GM19025 (cell line): ENCODE measurements around the gene CEP152.
"Not testable (repeated sequence)": the region's sequence is repeated elsewhere in the genome, so short reads cannot be mapped to it uniquely, and the experiment has no call there.

Experiments
- ATAC-seq: cut with Tn5 transposase; IDR thresholded peaks from one replicate; pipeline ENCODE4 v1.9.1; 2021; ENCODE audit warnings: mild to moderate bottlenecking, low read depth, moderate library complexity; ENCODE audit not compliant: unreplicated experiment

The CEP152 gene

DNA sequence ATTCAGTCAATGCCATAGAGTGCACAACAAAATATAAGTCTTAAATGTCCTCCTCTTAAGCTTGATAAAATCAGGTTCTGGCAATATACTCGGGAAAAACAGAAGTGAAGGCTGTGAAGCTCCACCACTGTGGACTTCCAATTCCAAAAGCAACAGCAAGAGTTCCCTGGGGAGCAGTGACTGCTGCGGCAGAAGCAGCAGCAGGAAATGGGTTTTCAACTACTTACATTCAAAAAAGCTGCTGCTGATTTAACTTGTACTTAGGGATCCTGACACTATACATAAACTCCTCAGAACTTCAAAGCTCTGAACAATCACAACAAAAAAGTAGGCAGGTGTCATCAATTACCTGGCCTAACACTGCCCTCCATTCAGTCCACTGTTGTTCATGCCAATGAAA lies 4.7 kb downstream of the CEP152 start:
- no peak for ATAC-seq

DNA sequence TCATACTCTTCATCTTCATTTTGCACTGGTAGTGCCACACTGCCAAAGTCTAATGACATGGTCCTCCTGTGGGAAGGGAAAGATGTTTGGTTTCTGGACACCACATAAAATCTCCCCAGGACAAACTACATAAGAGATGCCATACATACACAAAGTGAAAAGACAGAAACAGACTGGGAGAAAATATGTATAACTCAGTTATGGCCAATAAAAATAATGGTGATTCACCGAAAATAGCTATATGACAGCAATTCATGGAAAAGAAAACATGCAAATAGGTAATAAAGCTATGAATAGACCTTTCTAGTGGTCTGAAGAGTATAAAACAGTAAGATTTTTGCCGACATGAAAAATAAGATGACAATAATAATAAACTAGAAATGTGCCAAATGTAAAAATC lies 5.3 kb downstream of the CEP152 start:
- no peak for ATAC-seq

GRCh38 chr15:48803877-48804276 lies 7.0 kb downstream of the CEP152 start:
- ATAC-seq: no peak

DNA sequence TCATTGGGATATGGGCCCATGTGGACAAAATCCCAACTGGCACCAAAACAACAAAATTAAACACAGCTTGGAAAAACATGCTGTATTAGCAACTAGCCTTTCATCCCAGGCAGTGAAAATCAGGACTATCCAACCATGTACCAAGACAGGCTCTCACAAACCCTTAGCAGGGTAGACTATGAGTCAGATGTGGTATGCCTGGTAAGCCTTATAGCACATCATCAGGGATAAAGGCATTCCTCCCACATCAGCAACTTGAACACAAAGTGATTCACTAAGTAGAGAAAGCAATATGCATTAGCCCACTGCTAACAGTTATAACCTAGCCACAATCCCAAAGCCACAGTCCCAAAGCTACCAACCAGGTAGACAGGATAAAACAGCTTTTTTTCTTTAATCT lies 8.0 kb downstream of the CEP152 start:
- no peak for ATAC-seq

DNA sequence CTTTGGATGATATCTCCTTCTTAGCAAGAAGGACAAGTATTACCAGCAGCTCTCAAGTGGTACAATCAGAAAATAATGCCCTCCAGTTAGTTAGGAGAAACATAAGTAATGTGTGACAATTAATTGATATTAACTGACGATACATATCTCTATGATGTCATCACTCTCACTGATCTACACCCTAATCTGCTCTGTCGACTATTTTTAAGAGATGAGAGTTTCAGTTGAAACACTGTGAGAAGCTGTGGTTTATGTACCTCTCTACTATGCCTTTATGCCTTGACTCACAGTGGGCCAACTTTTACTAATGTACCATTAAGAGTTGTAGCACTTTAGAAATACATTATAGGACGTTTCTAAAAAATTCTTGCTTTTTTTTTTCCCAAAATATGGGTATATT lies 8.6 kb downstream of the CEP152 start:
- ATAC-seq: no peak

DNA sequence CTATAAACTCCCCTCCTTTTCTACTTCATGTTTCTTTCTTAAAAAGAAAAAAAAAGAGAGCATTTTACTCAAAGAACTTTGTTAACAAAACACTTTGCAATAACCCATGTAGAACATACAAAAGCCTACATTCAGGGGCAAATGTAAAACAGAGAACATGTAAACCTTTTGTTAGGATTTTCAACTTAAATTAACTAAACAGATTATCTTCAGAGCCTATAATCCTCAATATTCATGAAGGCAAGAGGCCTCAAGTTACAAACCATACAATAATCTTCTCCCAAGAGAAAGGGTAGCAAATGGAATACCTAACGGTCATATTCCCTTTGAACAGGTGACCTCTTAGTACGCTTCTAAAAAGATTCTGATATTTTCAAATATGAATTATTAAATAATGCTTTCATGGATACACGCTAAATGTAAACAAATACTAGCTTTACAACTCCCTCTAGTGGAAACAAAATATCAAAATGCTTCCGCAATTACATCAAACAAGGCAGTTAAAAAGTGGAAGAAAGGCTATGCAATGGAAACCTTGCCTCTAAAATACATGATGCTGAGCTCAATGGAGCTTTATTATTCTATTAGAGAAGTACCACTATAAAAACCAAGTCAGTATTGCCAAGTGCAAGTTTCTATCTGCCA lies 9.9 kb downstream of the CEP152 start:
- ATAC-seq: no peak

- no peak for ATAC-seq
Observed at GRCh38 chr15:48800245-48800644, 10.6 kb downstream of the CEP152 start.

- no peak for ATAC-seq
Observed at GRCh38 chr15:48798319-48798718, 12.6 kb downstream of the CEP152 start.

DNA sequence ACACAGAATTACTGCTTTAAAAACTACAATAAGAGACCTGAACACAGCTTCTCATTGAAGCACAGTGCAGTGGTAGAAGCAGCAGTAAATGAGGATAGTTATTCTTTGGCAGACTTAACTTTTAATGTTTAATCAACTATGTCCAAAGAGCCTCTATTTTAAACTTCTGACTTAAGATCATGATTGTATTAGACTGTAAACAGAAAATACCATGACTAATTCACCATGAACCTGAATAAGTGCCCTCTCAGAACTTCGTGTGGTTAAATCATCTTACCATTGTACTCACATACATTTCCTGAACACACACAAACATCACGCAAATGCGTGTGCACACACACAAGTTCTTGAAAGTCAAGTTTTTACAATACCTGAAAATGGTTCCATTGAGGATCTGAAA lies 13.9 kb downstream of the CEP152 start:
- no peak for ATAC-seq

- ATAC-seq: no peak
Observed at GRCh38 chr15:48796521-48796920, 14.3 kb downstream of the CEP152 start.

DNA sequence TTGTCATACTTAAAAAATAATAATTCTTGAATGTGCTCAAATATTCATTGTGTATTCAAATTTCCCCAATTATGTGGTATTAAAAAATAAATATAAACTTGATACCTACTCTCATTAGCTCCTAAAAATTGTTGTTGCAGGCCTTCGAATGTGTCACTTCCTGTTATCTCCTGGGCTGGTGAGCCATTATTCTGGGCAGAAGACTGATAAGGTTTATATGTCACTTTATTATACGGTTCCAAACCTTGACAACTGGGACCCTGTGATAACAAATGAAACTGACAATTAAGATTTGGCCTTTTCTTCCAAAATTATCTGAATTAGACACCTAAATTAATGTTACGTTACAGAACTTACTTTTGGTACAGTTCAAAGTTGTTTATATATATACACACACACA lies 15.0 kb downstream of the CEP152 start:
- no peak for ATAC-seq

DNA sequence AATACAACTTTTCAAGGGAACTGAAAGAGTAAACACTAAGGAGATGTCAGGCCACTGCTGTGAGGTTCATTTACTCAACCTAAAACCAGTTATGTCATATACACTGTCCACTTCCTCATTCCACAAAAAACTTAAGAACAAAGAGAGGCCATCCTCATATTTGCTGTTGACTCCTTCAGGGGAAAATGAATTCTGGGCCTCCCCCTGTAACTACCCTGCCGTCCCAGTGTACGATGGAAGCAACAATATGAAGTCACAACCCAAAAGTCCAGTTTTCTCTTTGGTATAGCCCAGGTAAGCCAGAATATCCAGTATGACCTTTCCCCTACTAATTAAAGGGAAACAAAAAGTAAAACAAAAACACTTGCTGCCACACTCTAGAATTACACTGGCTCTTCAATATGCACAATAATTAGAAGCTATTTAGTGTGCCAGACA lies 16.2 kb downstream of the CEP152 start:
- ATAC-seq: peak; percentile 90

- ATAC-seq: no peak
Observed at GRCh38 chr15:48792408-48792807, 18.5 kb downstream of the CEP152 start.

DNA sequence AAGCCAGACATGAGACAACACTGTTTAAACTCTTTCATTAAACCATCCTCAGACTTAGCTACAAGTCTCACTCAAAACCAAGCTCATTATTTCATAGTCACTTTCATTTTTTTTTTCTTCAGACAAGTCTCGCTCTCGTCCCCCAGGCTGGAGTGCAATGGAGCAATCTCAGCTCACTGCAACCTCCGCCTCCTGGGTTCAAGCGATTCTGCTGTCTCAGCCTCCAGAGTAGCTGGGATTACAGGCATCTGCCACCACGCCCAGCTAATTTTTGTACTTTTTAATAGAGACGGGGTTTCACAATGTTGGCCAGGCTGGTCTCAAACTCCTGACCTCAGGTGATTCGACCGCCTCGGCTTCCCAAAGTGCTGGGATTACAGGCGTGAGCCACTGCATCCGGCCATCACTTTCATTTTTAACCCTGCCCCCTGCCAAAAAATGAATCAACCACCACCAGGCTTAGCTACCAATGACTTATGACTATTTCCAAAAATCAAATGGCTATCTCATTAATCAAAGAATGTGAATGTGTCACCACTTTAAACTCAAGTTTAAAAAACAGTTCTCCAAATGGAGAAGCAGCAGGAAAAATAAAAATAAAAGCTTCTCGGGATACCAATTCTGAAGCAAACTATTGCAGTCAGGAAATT lies 20.3 kb downstream of the CEP152 start:
- ATAC-seq: not testable (repeated sequence)

DNA sequence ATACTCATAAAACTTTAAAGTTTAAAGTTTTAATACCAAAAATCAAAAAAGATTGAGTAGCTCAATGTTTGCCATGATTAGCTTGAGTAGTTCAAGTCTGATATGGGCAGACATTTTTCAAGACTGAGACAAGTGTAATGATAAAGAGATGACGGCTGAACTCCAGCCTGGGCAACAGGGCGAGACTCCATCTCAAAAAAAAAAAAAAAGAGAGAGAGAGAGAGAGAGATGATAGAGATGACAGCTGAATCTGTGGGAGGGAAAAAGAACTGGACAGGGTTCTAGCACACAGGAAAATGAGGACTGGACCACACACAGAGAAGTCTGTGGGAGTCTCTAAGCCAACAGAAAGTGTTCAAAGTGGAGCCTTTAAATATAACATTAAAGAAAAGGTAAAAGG lies 25.2 kb downstream of the CEP152 start:
- no peak for ATAC-seq

- no peak for ATAC-seq
Observed at GRCh38 chr15:48785195-48785594, 25.7 kb downstream of the CEP152 start.

GRCh38 chr15:48784756-48785155 lies 26.1 kb downstream of the CEP152 start:
- ATAC-seq: no peak

- ATAC-seq: no peak
Observed at GRCh38 chr15:48782911-48783310, 28.0 kb downstream of the CEP152 start.

DNA sequence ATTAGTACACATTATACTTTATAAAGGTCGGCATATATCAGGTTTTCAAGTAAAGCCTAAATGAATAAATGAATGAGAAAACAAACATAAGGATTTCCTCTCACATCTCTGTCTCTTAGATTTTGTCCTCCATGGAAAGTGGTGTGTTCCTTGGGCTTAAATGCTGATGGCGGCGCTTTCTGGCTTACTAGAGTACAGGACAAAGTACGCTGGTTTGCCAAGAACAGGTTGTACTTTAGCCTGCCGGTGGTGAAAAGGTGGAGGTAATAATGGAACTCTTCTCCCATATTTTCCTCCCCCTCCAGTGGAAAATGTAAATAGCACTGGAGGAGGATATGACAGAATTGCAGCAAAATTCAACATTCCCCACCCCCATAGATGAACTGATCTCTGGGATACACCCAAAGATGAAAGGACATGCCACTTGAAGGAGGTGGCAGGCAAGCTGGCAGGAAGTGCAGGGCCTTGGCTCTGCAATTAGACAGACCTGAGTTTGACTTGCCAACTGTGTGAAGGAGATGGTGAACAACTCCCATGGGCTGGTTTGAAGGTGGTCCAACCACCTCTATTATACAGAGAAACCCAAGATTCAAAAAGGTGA lies 29.3 kb downstream of the CEP152 start:
- ATAC-seq: no peak

- no peak for ATAC-seq
Observed at GRCh38 chr15:48781017-48781416, 29.9 kb downstream of the CEP152 start.

GRCh38 chr15:48778331-48778730 lies 32.5 kb downstream of the CEP152 start:
- ATAC-seq: no peak
